ENCODE results near the gene CYBC1.
"Not testable (repeated sequence)": the region's sequence is repeated elsewhere in the genome, so short reads cannot be mapped to it uniquely, and the experiment has no call there.

CYBC1 gene

GRCh38 chr17:82415786-82416185 is 34.8 kb downstream of the CYBC1 start:
- Mint-ChIP-seq H3K27me3 (ENCODE audit: low read depth) (no peaks in the 10 kb centered on the region), H3K27ac (no peak overlapping the region), H3K4me3 (no peak overlapping the region), H3K36me3 (ENCODE audit: low read depth) (peaks cover 20% of the 10 kb centered on the region), H3K9me3 (no peaks in the 10 kb centered on the region), H3K4me1 (peaks cover 17% of the 10 kb centered on the region)
- TF ChIP-seq CTCF (IDR thresholded peaks at IDR 0.05; ENCODE audit: unreplicated experiment in 3 of 3): no peak

- H3K36me3 Mint-ChIP-seq (ENCODE audit: low read depth): peaks cover 17% of the 10 kb centered on the region
- no peak overlapping the region for H3K27ac Mint-ChIP-seq
- peaks cover 17% of the 10 kb centered on the region for H3K4me1 Mint-ChIP-seq
- no peak overlapping the region for H3K4me3 Mint-ChIP-seq
- H3K9me3 Mint-ChIP-seq: no peaks in the 10 kb centered on the region
- TF ChIP-seq CTCF (IDR thresholded peaks at IDR 0.05; ENCODE audit: unreplicated experiment in 3 of 3): no peak
- no peaks in the 10 kb centered on the region for H3K27me3 Mint-ChIP-seq (ENCODE audit: low read depth)
These were observed 35.2 kb downstream of the CYBC1 start for GRCh38 chr17:82415336-82415735.

- Mint-ChIP-seq H3K4me3 (peak overlapping the region in 1 of 3 experiments; percentile 15), H3K36me3 (ENCODE audit: low read depth) (peaks cover 11% of the 10 kb centered on the region), H3K9me3 (no peaks in the 10 kb centered on the region), H3K4me1 (peaks cover 17% of the 10 kb centered on the region), H3K27ac (no peak overlapping the region), H3K27me3 (ENCODE audit: low read depth) (no peaks in the 10 kb centered on the region)
- TF ChIP-seq CTCF (IDR thresholded peaks at IDR 0.05; ENCODE audit: unreplicated experiment in 3 of 3): peak; percentile 85 to 96 (median 92)
These were observed 35.8 kb downstream of the CYBC1 start for GRCh38 chr17:82414548-82415281.

GRCh38 chr17:82412535-82413520 is 37.7 kb downstream of the CYBC1 start:
- peaks cover 9% of the 10 kb centered on the region for H3K36me3 Mint-ChIP-seq (ENCODE audit: low read depth)
- no peaks in the 10 kb centered on the region for H3K27me3 Mint-ChIP-seq (ENCODE audit: low read depth)
- H3K4me3 Mint-ChIP-seq: no peak overlapping the region
- H3K9me3 Mint-ChIP-seq: no peaks in the 10 kb centered on the region
- no peak overlapping the region for H3K27ac Mint-ChIP-seq
- no peak for TF ChIP-seq CTCF (IDR thresholded peaks at IDR 0.05; ENCODE audit: unreplicated experiment in 3 of 3)
- peaks cover 27% of the 10 kb centered on the region for H3K4me1 Mint-ChIP-seq

- H3K36me3 Mint-ChIP-seq (ENCODE audit: low read depth); H3K27me3 Mint-ChIP-seq (ENCODE audit: low read depth); H3K27ac Mint-ChIP-seq; H3K4me3 Mint-ChIP-seq; H3K9me3 Mint-ChIP-seq: not testable (repeated sequence)
- peaks cover 33% of the 10 kb centered on the region for H3K4me1 Mint-ChIP-seq
These were observed 38.5 kb downstream of the CYBC1 start for GRCh38 chr17:82412081-82412480.

GRCh38 chr17:82411396-82412053 is 39.0 kb downstream of the CYBC1 start:
- Mint-ChIP-seq H3K9me3 (no peaks in the 10 kb centered on the region), H3K27ac (no peak overlapping the region), H3K36me3 (ENCODE audit: low read depth) (peaks cover 9% of the 10 kb centered on the region), H3K27me3 (ENCODE audit: low read depth) (no peaks in the 10 kb centered on the region), H3K4me1 (peaks cover 34% of the 10 kb centered on the region), H3K4me3 (no peak overlapping the region)
- no peak for TF ChIP-seq CTCF (IDR thresholded peaks at IDR 0.05; ENCODE audit: unreplicated experiment in 3 of 3)

Measured in nephron (organoid).